PC-9 (cell line): ENCODE results near the gene LDAH. TPM values are rescaled to one million over a fixed set of nuclear protein-coding genes. Genes with fewer than 3 reads are reported as not detected.
A peak's percentile ranks its signal among the peaks of the same experiment; 100 is the strongest.

Experiments
- BruUV-seq: library from RNA; stranded (reverse); fragments of 400-500 nt; replicated peaks from 2 replicates; lab custom pipeline; 2021; lab: Mats Ljungman, UMichigan
- CTCF ChIA-PET: fragments of 300-600 bp; sonication (Branson Sonifier 250); formaldehyde crosslinking; loops from one replicate; lab custom pipeline; 2022; ENCODE audit warnings: antibody characterized with exemption; lab: Charles Lee
- POLR2A ChIA-PET: fragments of 300-600 bp; sonication (Branson Sonifier 250); formaldehyde crosslinking; loops from one replicate; lab custom pipeline; 2022; ENCODE audit warnings: antibody characterized with exemption; ENCODE audit not compliant: unreplicated experiment; lab: Charles Lee
- DNase-seq, 2 experiments: peaks; one replicate each; pipeline versions ENCODE4 v3.0.0 to v3.0.0-alpha.2; 2015 to 2022; ENCODE audit warnings: mixed read lengths in 1 of 2
- H2AFZ ChIP-seq: fragments of 200-600 bp; sonication (generic); 2 replicates; pipeline ENCODE4 v1.8.1; 2017; ENCODE audit warnings: antibody characterized with exemption
- H3F3A ChIP-seq: fragments of 200-600 bp; sonication (generic); 2 replicates; pipeline ENCODE4 v1.8.1; 2017; ENCODE audit warnings: antibody characterized with exemption, mild to moderate bottlenecking, low read depth; ENCODE audit not compliant: insufficient read depth
- H3K27ac ChIP-seq: fragments of 200-600 bp; sonication (generic); 2 replicates; pipeline ENCODE4 v1.6.1; 2016; ENCODE audit warnings: mixed run types
- H3K27me3 ChIP-seq: fragments of 200-600 bp; sonication (generic); 2 replicates; pipeline ENCODE4 v1.6.1; 2016; ENCODE audit warnings: low read depth, mixed run types; ENCODE audit not compliant: insufficient read depth
- H3K36me3 ChIP-seq: fragments of 200-600 bp; sonication (generic); 2 replicates; pipeline ENCODE4 v1.6.1; 2016; ENCODE audit warnings: low read depth, mixed run types
- H3K4me1 ChIP-seq: fragments of 200-600 bp; sonication (generic); replicated peaks from 2 replicates; pipeline ENCODE4 v1.6.1; 2016; ENCODE audit warnings: mixed run types; ENCODE audit not compliant: insufficient read depth
- H3K4me2 ChIP-seq: fragments of 200-600 bp; sonication (generic); 2 replicates; pipeline ENCODE4 v1.6.1; 2017; ENCODE audit warnings: mixed run types
- H3K4me3 ChIP-seq: fragments of 200-600 bp; sonication (generic); 2 replicates; pipeline ENCODE4 v1.6.1; 2016; ENCODE audit warnings: mixed run types
- H3K79me2 ChIP-seq: fragments of 200-600 bp; sonication (generic); 2 replicates; pipeline ENCODE4 v1.6.1; 2017; ENCODE audit warnings: low read depth, mixed run types
- H3K9me2 ChIP-seq: fragments of 200-600 bp; sonication (generic); 2 replicates; pipeline ENCODE4 v1.8.1; 2017; ENCODE audit warnings: mild to moderate bottlenecking; ENCODE audit not compliant: insufficient read depth
- H3K9me3 ChIP-seq: fragments of 200-600 bp; sonication (generic); 2 replicates; pipeline ENCODE4 v1.8.1; 2016; ENCODE audit warnings: low read depth; ENCODE audit not compliant: insufficient read depth
- H4K20me1 ChIP-seq: fragments of 200-600 bp; sonication (generic); 2 replicates; pipeline ENCODE4 v1.8.1; 2017; ENCODE audit not compliant: insufficient read depth
- EZH2 ChIP-seq: fragments of 200-600 bp; sonication (generic); IDR thresholded peaks from 2 replicates; pipeline ENCODE4 v1.8.0; 2017; ENCODE audit warnings: antibody characterized with exemption, low read depth
- intact Hi-C: fragments of 100-400 bp; cut with micrococcal nuclease; formaldehyde crosslinking; loops from one replicate; pipeline ENCODE4 v1.10.0; 2022; ENCODE audit not compliant: unreplicated experiment
- total RNA-seq: library from RNA; stranded (reverse); gene quantifications from 2 replicates; pipeline ENCODE4 v1.2.3, GENCODE V29; 2021
- TF ChIP-seq, protein P1 (sequence below): fragments of 200-600 bp; sonication (generic); conservative IDR thresholded peaks from 2 replicates; pipeline ENCODE4 v1.6.1; 2017; ENCODE audit warnings: mixed run types, antibody characterized with exemption, mild to moderate bottlenecking, moderate library complexity

Gene LDAH
- total RNA-seq, 1 experiment from 2014 or later: 18.3 TPM

DNA sequence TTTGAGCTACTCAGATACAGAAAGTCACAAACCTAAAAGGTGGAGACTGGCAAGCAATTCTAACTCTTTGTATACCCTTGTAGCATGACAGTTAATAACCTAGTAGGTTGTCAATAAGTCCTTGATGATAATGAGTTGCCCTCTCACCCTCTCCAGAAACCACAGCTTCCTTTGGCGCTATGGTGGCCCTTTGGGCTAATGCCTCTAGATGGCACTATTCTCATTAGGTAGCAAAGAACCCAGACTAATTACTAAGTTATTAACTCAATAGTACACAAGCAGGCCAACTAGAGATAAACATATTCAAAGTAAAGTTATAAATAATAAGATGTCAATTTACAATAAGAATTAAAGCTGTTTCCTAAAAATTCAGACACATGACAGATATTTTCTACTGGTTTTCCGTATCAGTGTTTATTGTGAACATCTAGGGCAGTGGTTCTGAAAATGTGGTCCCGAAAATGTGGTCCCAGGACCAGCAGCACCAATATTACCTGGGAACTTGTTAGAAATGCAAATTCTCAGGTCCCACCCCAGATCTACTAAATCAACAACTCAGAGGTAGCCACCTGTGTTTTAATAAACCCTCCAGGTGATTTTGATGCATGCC lies 41.1 kb downstream of the LDAH start:
- no peak overlapping the region for H3K27ac ChIP-seq
- no peak for DNase-seq
- CTCF ChIA-PET: interaction anchor here (0.7 kb wide), 1 partner anchor 244 kb away, joined by 3 read pairs; no protein-coding TSS in a partner anchor
- intact Hi-C loops: loop anchor here (1.0 kb wide), 1 partner anchor 182 kb away; no protein-coding TSS in a partner anchor
- H3K36me3 ChIP-seq: no peaks in the 10 kb centered on the region
- POLR2A ChIA-PET: no interaction called here
- no peak overlapping the region for H3K4me3 ChIP-seq
- BruUV-seq: no TSS peak
- H3K4me2 ChIP-seq: no peak overlapping the region
- H3F3A ChIP-seq: peaks cover 5% of the 10 kb centered on the region
- no peak overlapping the region for H2AFZ ChIP-seq
- no peaks in the 10 kb centered on the region; the same call in 1 of the 2 replicates for H4K20me1 ChIP-seq
- no peaks in the 10 kb centered on the region for H3K9me2 ChIP-seq
- H3K4me1 ChIP-seq: 0 out of 2 replicates have a peak, but pooled peaks cover 7% of the 10 kb centered on the region
- no peaks in the 10 kb centered on the region for H3K9me3 ChIP-seq
- TF ChIP-seq, protein P1, sequence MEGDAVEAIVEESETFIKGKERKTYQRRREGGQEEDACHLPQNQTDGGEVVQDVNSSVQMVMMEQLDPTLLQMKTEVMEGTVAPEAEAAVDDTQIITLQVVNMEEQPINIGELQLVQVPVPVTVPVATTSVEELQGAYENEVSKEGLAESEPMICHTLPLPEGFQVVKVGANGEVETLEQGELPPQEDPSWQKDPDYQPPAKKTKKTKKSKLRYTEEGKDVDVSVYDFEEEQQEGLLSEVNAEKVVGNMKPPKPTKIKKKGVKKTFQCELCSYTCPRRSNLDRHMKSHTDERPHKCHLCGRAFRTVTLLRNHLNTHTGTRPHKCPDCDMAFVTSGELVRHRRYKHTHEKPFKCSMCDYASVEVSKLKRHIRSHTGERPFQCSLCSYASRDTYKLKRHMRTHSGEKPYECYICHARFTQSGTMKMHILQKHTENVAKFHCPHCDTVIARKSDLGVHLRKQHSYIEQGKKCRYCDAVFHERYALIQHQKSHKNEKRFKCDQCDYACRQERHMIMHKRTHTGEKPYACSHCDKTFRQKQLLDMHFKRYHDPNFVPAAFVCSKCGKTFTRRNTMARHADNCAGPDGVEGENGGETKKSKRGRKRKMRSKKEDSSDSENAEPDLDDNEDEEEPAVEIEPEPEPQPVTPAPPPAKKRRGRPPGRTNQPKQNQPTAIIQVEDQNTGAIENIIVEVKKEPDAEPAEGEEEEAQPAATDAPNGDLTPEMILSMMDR: peak; percentile 77
- no peak for TF ChIP-seq EZH2
- H3K79me2 ChIP-seq: no peaks in the 10 kb centered on the region
- H3K27me3 ChIP-seq: no peaks in the 10 kb centered on the region

DNA sequence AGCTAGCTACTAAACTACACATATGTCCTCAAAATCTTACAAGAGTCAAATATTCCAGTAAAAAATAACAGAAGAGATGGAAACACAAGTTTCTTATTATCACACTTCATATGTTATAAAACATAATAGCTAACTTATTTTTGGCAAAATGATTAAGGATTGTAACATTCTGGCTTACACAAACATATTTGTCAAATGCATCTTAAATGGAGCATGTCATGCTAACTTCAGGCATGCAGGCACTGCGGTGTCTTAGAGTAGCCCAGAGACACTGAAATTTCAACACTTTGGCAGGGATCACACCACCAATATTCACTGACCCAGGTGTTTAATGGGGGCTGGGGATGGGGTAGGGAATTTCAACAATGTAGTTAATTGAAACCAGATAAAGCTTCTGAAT lies 51.6 kb downstream of the LDAH start:
- Histone ChIP-seq H3K36me3 (no peaks in the 10 kb centered on the region), H4K20me1 (peaks cover 8% of the 10 kb centered on the region; the same call in 1 of the 2 replicates), H3K9me3 (no peaks in the 10 kb centered on the region), H3K27me3 (no peaks in the 10 kb centered on the region), H3K4me2 (no peak overlapping the region), H3K4me3 (no peak overlapping the region), H3K79me2 (no peaks in the 10 kb centered on the region), H3K27ac (no peak overlapping the region), H3F3A (no peaks in the 10 kb centered on the region), H3K4me1 (no peaks in the 10 kb centered on the region), H2AFZ (no peak overlapping the region), H3K9me2 (no peaks in the 10 kb centered on the region)
- DNase-seq: no peak
- intact Hi-C loops: no loop called here
- TF ChIP-seq, protein P1: no peak
- no peak for TF ChIP-seq EZH2
- POLR2A ChIA-PET: no interaction called here
- CTCF ChIA-PET: no interaction called here
- no TSS peak for BruUV-seq

DNA sequence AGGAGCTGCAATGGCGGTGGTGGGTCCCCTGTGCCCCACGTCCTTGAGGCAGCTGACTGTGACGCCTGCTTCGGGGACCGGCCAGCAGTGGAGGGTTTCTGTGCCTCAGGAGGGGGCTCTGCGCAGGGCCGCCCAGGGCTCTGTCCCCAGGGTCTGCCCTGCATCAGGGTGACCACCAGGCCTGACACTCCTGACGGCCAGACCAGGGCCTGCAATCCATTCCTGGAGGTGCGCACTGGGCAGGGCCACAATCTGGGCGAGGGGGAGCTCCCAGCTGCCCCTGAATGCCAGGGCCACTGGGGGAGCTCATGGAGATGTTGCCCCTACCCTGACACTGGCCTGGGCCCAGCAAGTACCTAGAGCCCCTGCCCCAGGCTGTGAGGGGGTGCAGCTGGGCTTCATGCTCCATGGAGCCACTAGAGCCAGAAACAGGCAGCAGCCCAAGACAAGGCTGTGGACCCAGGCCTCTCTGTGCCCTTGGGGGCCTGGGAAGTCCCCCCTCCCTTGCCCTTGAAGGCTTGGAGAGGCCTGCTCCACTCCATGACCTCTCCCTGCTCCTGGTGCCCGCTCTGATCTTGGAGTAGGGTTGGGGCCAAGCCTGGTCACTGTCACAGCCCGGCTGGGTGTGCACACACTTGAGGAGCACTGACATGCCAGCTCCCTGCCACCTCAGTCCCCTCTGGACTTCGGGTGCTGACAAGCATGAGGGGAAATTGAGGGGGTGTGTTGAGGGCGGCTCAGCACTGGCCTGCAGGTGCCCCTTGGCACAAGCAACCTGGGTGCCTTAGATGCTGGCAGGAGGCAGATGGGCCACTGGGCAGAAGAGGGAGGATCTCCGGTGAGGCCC lies 55.9 kb downstream of the LDAH start:
- Histone ChIP-seq H3K9me2 (no peaks in the 10 kb centered on the region), H4K20me1 (peaks cover 9% of the 10 kb centered on the region; the same call in 1 of the 2 replicates), H3K4me3 (no peak overlapping the region), H3K27me3 (no peaks in the 10 kb centered on the region), H3F3A (no peaks in the 10 kb centered on the region), H3K9me3 (no peaks in the 10 kb centered on the region), H3K27ac (no peak overlapping the region), H3K4me2 (no peak overlapping the region), H2AFZ (no peak overlapping the region), H3K79me2 (no peaks in the 10 kb centered on the region), H3K36me3 (no peaks in the 10 kb centered on the region), H3K4me1 (no peaks in the 10 kb centered on the region)
- no TSS peak for BruUV-seq
- POLR2A ChIA-PET: no interaction called here
- TF ChIP-seq, protein P1: no peak
- TF ChIP-seq EZH2: no peak
- DNase-seq: no peak
- CTCF ChIA-PET: no interaction called here
- intact Hi-C loops: no loop called here
